Measurements from ENCODE around the gene MAML3.

- TF ChIP-seq PHF20 (CRISPR knock-in tag; IDR thresholded peaks at IDR 0.05) (no peak), NFE2L1 (CRISPR knock-in tag; IDR thresholded peaks at IDR 0.05; ENCODE audit: borderline replicate concordance) (no peak), ZBTB14 (CRISPR knock-in tag; IDR thresholded peaks at IDR 0.05) (no peak), ZFY (CRISPR knock-in tag; IDR thresholded peaks at IDR 0.05) (no peak), CTCF (CRISPR knock-in tag; IDR thresholded peaks at IDR 0.05) (no peak), MAZ (IDR thresholded peaks at IDR 0.05; ENCODE audit: borderline replicate concordance, low read depth, low read length) (no peak), MAZ (CRISPR knock-in tag; IDR thresholded peaks at IDR 0.05; ENCODE audit: low read depth) (no peak), ZNF850 (CRISPR knock-in tag; conservative IDR thresholded peaks at IDR 0.05) (no peak), ZNF512 (CRISPR knock-in tag; IDR thresholded peaks at IDR 0.05) (no peak), POLR2A (IDR thresholded peaks at IDR 0.05; ENCODE audit: insufficient read depth in 1 of 2, low read depth in 2 of 2, low read length in 2 of 2) (no peak), ZBTB7B (CRISPR knock-in tag; IDR thresholded peaks at IDR 0.05) (no peak), EZH2 (conservative IDR thresholded peaks at IDR 0.05; ENCODE audit: low read depth, low read length) (no peak), TFE3 (CRISPR knock-in tag; IDR thresholded peaks at IDR 0.05) (no peak)
Measured at GRCh38 chr4:140095694-140096482, 58.1 kb downstream of the MAML3 start.

Measured in HepG2 (cell line).